CD14-positive monocyte (primary cell): ENCODE data around the gene AHI1. TPM values are rescaled to one million over a fixed set of nuclear protein-coding genes. Genes with fewer than 3 reads are reported as not detected.

ENCODE experiments used
- DNase-seq, 3 donors: peaks; one replicate each; pipeline ENCODE4 v3.0.0-alpha.2; 2011 to 2022
- H2AFZ ChIP-seq: 2 replicates; pipeline ENCODE4 v1.6.0; 2012; ENCODE audit warnings: mild to moderate bottlenecking, low read depth, low read length, inconsistent platforms; ENCODE audit not compliant: insufficient read depth, poor library complexity, severe bottlenecking
- H3K27ac ChIP-seq, 2 donors: 1 replicate in 1 of 2; 2 replicates in 1 of 2; pipeline ENCODE4 v1.5.1; 2012 to 2013; ENCODE audit warnings: low read length in 2 of 2, control low read depth in 1 of 2, inconsistent platforms in 1 of 2, low read depth in 1 of 2, mild to moderate bottlenecking in 1 of 2
- H3K27me3 ChIP-seq, 2 donors: one replicate each; pipeline versions ENCODE4 v1.6.0 to v1.6.1; 2011 to 2013; ENCODE audit warnings: low read length in 2 of 2; ENCODE audit not compliant: control insufficient read depth in 2 of 2, insufficient read depth in 2 of 2
- H3K36me3 ChIP-seq, 2 donors: replicated peaks in 1 of 2; 1 replicate in 1 of 2; 2 replicates in 1 of 2; pipeline versions ENCODE4 v1.5.1 to v1.6.1; 2012 to 2013; ENCODE audit warnings: low read length in 2 of 2, control low read depth in 1 of 2, inconsistent platforms in 1 of 2, mild to moderate bottlenecking in 1 of 2; ENCODE audit not compliant: insufficient read depth in 2 of 2, control insufficient read depth in 1 of 2
- H3K4me1 ChIP-seq, 2 donors: 1 replicate in 1 of 2; 2 replicates in 1 of 2; pipeline versions ENCODE4 v1.5.1 to v1.6.1; 2012 to 2013; ENCODE audit warnings: low read length in 2 of 2, control low read depth in 1 of 2, inconsistent platforms in 1 of 2, mild to moderate bottlenecking in 1 of 2, moderate library complexity in 1 of 2; ENCODE audit not compliant: insufficient read depth in 2 of 2, control insufficient read depth in 1 of 2
- H3K4me2 ChIP-seq: replicated peaks from 2 replicates; pipeline ENCODE3; 2012; ENCODE audit warnings: low read length, moderate library complexity, mild to moderate bottlenecking; ENCODE audit not compliant: poor library complexity, severe bottlenecking; ENCODE audit errors: extremely low read depth
- H3K4me3 ChIP-seq, 3 experiments: fragments of 200-600 bp in 1 of 3; sonication (generic) in 1 of 3; replicated peaks in 1 of 3; 1 replicate in 2 of 3; 2 replicates in 1 of 3; pipeline ENCODE4 v1.5.1; 2011 to 2013; ENCODE audit warnings: low read length in 3 of 3, mild to moderate bottlenecking in 3 of 3, control low read depth in 2 of 3, low read depth in 2 of 3, inconsistent platforms in 1 of 3, moderate library complexity in 1 of 3
- H3K79me2 ChIP-seq: 2 replicates; pipeline ENCODE4 v1.6.0; 2012; ENCODE audit warnings: mild to moderate bottlenecking, control low read depth, inconsistent platforms, low read length, moderate library complexity; ENCODE audit not compliant: insufficient read depth
- H3K9ac ChIP-seq: 2 replicates; pipeline ENCODE4 v1.6.0; 2017; ENCODE audit warnings: low read length, mild to moderate bottlenecking; ENCODE audit not compliant: insufficient read depth, poor library complexity, severe bottlenecking
- H3K9me3 ChIP-seq, 2 donors: replicated peaks in 1 of 2; 1 replicate in 1 of 2; 2 replicates in 1 of 2; pipeline versions ENCODE4 v1.5.1 to v1.6.1; 2012 to 2013; ENCODE audit warnings: low read length in 2 of 2, control low read depth in 1 of 2; ENCODE audit not compliant: control insufficient read depth in 1 of 2, insufficient read depth in 1 of 2
- H4K20me1 ChIP-seq: 2 replicates; pipeline ENCODE4 v1.6.0; 2012; ENCODE audit warnings: mild to moderate bottlenecking, low read length, control low read depth, moderate library complexity; ENCODE audit not compliant: insufficient read depth
- H3K27ac Mint-ChIP-seq, 7 donors: one replicate each; pipeline ENCODE4 v1.8.0; 2020; ENCODE audit warnings: mild to moderate bottlenecking in 7 of 7, mixed read lengths in 7 of 7, moderate library complexity in 6 of 7, inconsistent platforms in 2 of 7
- H3K27me3 Mint-ChIP-seq, 3 donors: one replicate each; pipeline ENCODE4 v1.8.0; 2021 to 2022; ENCODE audit warnings: low read depth in 3 of 3, mild to moderate bottlenecking in 3 of 3, mixed read lengths in 3 of 3, moderate library complexity in 3 of 3, inconsistent platforms in 1 of 3
- H3K36me3 Mint-ChIP-seq, 2 donors: one replicate each; pipeline ENCODE4 v1.8.0; 2020; ENCODE audit warnings: mixed read lengths in 2 of 2, inconsistent platforms in 1 of 2, mild to moderate bottlenecking in 1 of 2
- H3K4me1 Mint-ChIP-seq: one replicate; pipeline ENCODE4 v1.8.0; 2020; ENCODE audit warnings: mild to moderate bottlenecking, mixed read lengths
- H3K4me3 Mint-ChIP-seq, 2 donors: one replicate each; pipeline ENCODE4 v1.8.0; 2020; ENCODE audit warnings: mild to moderate bottlenecking in 2 of 2, mixed read lengths in 2 of 2, moderate library complexity in 1 of 2
- H3K9me3 Mint-ChIP-seq, 7 donors: one replicate each; pipeline ENCODE4 v1.8.0; 2020 to 2022; ENCODE audit warnings: mixed read lengths in 7 of 7, mild to moderate bottlenecking in 6 of 7, moderate library complexity in 6 of 7, inconsistent platforms in 2 of 7
- CTCF ChIP-seq: fragments of 200-600 bp; IDR thresholded peaks from one replicate; pipeline ENCODE4 v1.8.0; 2022; ENCODE audit warnings: antibody characterized with exemption, mild to moderate bottlenecking
- WGBS: methylation state at CpG from one replicate; pipeline ENCODE4 v1.1.5; 2013; ENCODE audit warnings: missing lambda C conversion rate; ENCODE audit not compliant: insufficient coverage; 5-methylcytosine and 5-hydroxymethylcytosine counted together
- intact Hi-C, 2 donors: fragments of 100-400 bp; cut with micrococcal nuclease; formaldehyde crosslinking; loops; one replicate each; pipeline versions ENCODE4 v1.15.0 to v1.15.1; 2023
- polyA plus RNA-seq, 3 donors: library from polyadenylated mRNA; depleted of rRNA in 1 of 3; unstranded in 2 of 3; stranded (reverse) in 1 of 3; fragments of 300-500 nt in 2 of 3; fragments of >200 nt in 1 of 3; fragmentation: Illumina TruSeq in 2 of 3; gene quantifications; 1 replicate in 2 of 3; 2 replicates in 1 of 3; pipeline ENCODE4 v1.2.3, GENCODE V29; 2012 to 2021

The AHI1 gene
- polyA plus RNA-seq, 3 donors: 0.91 to 2.8 (median 1.4) TPM

GRCh38 chr6:135527960-135528249 lies 30.4 kb upstream of the AHI1 start:
- Histone ChIP-seq H3K4me2 (no peak overlapping the region), H4K20me1 (no peaks in the 10 kb centered on the region), H3K4me3 (no peak overlapping the region), H3K27ac (no peak overlapping the region), H2AFZ (no peak overlapping the region), H3K36me3 (no peaks in the 10 kb centered on the region), H3K9me3 (peaks cover 2 to 8% of the 10 kb centered on the region in 2 donors), H3K27me3 (no peaks in the 10 kb centered on the region), H3K79me2 (no peaks in the 10 kb centered on the region), H3K4me1 (peaks cover 3 to 5% of the 10 kb centered on the region in 2 donors), H3K9ac (no peak overlapping the region)
- H3K36me3 Mint-ChIP-seq: no peaks in the 10 kb centered on the region
- H3K9me3 Mint-ChIP-seq: no peaks in the 10 kb centered on the region
- DNase-seq: no peak
- H3K4me3 Mint-ChIP-seq: no peak overlapping the region
- H3K27me3 Mint-ChIP-seq: no peaks in the 10 kb centered on the region
- intact Hi-C loops: no loop called here
- TF ChIP-seq CTCF: no peak
- H3K27ac Mint-ChIP-seq: no peak overlapping the region
- peaks cover 13% of the 10 kb centered on the region for H3K4me1 Mint-ChIP-seq

- TF ChIP-seq CTCF: no peak
- H3K4me1 ChIP-seq: peaks cover 3 to 5% of the 10 kb centered on the region in 2 donors
- H3K4me3 ChIP-seq: no peak overlapping the region
- no peak overlapping the region for H3K27ac ChIP-seq
- H3K27ac Mint-ChIP-seq: no peak overlapping the region
- intact Hi-C loops: no loop called here
- H3K36me3 ChIP-seq: no peaks in the 10 kb centered on the region
- peaks cover 13% of the 10 kb centered on the region for H3K4me1 Mint-ChIP-seq
- no peak overlapping the region for H3K9ac ChIP-seq
- no peaks in the 10 kb centered on the region for H3K36me3 Mint-ChIP-seq
- H3K4me2 ChIP-seq: no peak overlapping the region
- H3K4me3 Mint-ChIP-seq: no peak overlapping the region
- no peaks in the 10 kb centered on the region for H3K79me2 ChIP-seq
- no peak overlapping the region for H2AFZ ChIP-seq
- H3K9me3 Mint-ChIP-seq: no peaks in the 10 kb centered on the region
- peaks cover 0 to 2% of the 10 kb centered on the region in 2 donors for H3K9me3 ChIP-seq
- DNase-seq: no peak
- no peaks in the 10 kb centered on the region for H3K27me3 ChIP-seq
- no peaks in the 10 kb centered on the region for H3K27me3 Mint-ChIP-seq
- 97% methylated on average over 3 of the region's 6 CpGs for WGBS
- no peaks in the 10 kb centered on the region for H4K20me1 ChIP-seq
These were observed 29.8 kb upstream of the AHI1 start for GRCh38 chr6:135527116-135527959.
